ENCODE measurements around the gene F11R. TPM values are rescaled to one million over a fixed set of nuclear protein-coding genes. Genes with fewer than 3 reads are reported as not detected.

Gene F11R
- total and polyA plus RNA-seq, 2 of the 13 experiments (the other 11 are each of a cell fraction or from before 2014, with no cell fraction given): 95.8 to 105 TPM

DNA sequence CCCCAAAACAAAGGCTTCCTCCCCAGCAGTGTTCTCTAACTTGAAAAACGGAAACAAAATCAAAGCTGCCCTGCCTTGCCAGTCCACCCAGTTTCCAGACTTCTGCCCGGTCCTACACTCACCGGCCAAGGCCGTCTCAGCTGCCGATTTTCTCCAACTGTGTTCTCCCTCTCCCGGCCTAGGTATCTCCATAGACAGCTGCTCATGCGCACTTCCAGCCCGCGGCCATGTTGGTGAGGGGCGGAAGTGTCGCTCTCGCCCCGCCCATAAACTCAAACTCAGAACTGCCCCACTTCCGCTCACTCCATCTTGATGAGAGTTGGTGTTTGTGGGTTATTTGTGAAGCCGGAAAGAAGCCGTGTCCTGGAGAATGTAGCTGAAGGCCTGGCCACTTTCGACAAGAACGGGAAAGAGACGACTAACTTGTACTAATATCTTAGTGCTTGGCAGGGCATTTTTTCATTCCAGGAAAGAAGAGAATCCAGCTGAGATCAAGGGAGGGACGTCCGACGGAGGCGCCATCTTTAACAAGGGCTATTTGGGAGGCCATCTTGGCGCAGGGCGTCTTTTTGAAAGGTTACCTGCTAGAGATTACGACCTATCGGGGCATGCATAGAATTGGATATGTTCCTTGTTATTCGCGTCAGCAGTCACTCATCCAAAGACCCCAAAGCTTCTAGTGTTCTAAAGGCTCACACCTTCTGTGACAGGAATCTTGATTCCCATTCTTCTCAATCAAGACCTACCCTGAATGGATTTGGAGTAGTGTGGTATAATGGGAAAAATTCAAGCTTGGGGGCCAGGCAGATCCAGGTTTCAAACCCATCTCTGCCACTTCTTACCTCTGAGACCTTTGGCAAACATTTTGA, 25.0 kb upstream of the F11R start, which contains the start of gene USF1 (continued):
- TF ChIP-seq ZNF550 (CRISPR knock-in tag; IDR thresholded peaks at IDR 0.05; ENCODE audit: borderline replicate concordance) (no peak), HDAC6 (IDR thresholded peaks at IDR 0.05; ENCODE audit: low read depth, low read length) (no peak), MYNN (CRISPR knock-in tag; IDR thresholded peaks at IDR 0.05; ENCODE audit: low read depth) (no peak), PLRG1 (conservative IDR thresholded peaks at IDR 0.05) (no peak), ZNF350 (CRISPR knock-in tag; IDR thresholded peaks at IDR 0.05; ENCODE audit: borderline replicate concordance, low read depth) (peak; percentile 85), ATF7 (IDR thresholded peaks at IDR 0.05) (no peak), ATF7 (CRISPR knock-in tag; IDR thresholded peaks at IDR 0.05) (no peak), PCBP1 (IDR thresholded peaks at IDR 0.05; ENCODE audit: borderline replicate concordance, low read depth, low read length) (no peak), ZSCAN12 (CRISPR knock-in tag; IDR thresholded peaks at IDR 0.05) (no peak), SAFB2 (CRISPR knock-in tag; IDR thresholded peaks at IDR 0.05; ENCODE audit: borderline replicate concordance, low read depth) (no peak), ZNF577 (CRISPR knock-in tag; IDR thresholded peaks at IDR 0.05; ENCODE audit: borderline replicate concordance, low read depth) (no peak), NFYB (CRISPR knock-in tag; IDR thresholded peaks at IDR 0.05) (no peak), ZNF709 (CRISPR knock-in tag; IDR thresholded peaks at IDR 0.05) (no peak), PRMT3 (CRISPR knock-in tag; IDR thresholded peaks at IDR 0.05; ENCODE audit: borderline replicate concordance, low read depth) (no peak), NR2C2 (CRISPR knock-in tag; IDR thresholded peaks at IDR 0.05; ENCODE audit: borderline replicate concordance) (peak; percentile 35; the same call in 1 of the 2 replicates), HNRNPH1 (optimal IDR thresholded peaks at IDR 0.05; ENCODE audit: low read depth, low read length) (no peak), ZNF644 (CRISPR knock-in tag; IDR thresholded peaks at IDR 0.05; ENCODE audit: low read depth) (peak; percentile 95), TMF1 (CRISPR knock-in tag; IDR thresholded peaks at IDR 0.05; ENCODE audit: low read depth) (no peak), ETV5 (CRISPR knock-in tag; IDR thresholded peaks at IDR 0.05; ENCODE audit: borderline replicate concordance) (peak; percentile 54; the same call in 1 of the 2 replicates)
- TF ChIP-seq, protein P1, sequence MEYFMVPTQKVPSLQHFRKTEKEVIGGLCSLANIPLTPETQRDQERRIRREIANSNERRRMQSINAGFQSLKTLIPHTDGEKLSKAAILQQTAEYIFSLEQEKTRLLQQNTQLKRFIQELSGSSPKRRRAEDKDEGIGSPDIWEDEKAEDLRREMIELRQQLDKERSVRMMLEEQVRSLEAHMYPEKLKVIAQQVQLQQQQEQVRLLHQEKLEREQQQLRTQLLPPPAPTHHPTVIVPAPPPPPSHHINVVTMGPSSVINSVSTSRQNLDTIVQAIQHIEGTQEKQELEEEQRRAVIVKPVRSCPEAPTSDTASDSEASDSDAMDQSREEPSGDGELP (IDR thresholded peaks at IDR 0.05; ENCODE audit: borderline replicate concordance, low read depth): peak; percentile 47; the same call in 1 of the 2 replicates
- TF ChIP-seq, protein P2, sequence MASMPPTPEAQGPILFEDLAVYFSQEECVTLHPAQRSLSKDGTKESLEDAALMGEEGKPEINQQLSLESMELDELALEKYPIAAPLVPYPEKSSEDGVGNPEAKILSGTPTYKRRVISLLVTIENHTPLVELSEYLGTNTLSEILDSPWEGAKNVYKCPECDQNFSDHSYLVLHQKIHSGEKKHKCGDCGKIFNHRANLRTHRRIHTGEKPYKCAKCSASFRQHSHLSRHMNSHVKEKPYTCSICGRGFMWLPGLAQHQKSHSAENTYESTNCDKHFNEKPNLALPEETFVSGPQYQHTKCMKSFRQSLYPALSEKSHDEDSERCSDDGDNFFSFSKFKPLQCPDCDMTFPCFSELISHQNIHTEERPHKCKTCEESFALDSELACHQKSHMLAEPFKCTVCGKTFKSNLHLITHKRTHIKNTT (CRISPR knock-in tag; IDR thresholded peaks at IDR 0.05): no peak
- TF ChIP-seq, protein P3, sequence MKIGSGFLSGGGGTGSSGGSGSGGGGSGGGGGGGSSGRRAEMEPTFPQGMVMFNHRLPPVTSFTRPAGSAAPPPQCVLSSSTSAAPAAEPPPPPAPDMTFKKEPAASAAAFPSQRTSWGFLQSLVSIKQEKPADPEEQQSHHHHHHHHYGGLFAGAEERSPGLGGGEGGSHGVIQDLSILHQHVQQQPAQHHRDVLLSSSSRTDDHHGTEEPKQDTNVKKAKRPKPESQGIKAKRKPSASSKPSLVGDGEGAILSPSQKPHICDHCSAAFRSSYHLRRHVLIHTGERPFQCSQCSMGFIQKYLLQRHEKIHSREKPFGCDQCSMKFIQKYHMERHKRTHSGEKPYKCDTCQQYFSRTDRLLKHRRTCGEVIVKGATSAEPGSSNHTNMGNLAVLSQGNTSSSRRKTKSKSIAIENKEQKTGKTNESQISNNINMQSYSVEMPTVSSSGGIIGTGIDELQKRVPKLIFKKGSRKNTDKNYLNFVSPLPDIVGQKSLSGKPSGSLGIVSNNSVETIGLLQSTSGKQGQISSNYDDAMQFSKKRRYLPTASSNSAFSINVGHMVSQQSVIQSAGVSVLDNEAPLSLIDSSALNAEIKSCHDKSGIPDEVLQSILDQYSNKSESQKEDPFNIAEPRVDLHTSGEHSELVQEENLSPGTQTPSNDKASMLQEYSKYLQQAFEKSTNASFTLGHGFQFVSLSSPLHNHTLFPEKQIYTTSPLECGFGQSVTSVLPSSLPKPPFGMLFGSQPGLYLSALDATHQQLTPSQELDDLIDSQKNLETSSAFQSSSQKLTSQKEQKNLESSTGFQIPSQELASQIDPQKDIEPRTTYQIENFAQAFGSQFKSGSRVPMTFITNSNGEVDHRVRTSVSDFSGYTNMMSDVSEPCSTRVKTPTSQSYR (CRISPR knock-in tag; IDR thresholded peaks at IDR 0.05; ENCODE audit: borderline replicate concordance): 0 out of 2 replicates have a peak, but pooled peaks have one; percentile 9
- TF ChIP-seq, protein P4, sequence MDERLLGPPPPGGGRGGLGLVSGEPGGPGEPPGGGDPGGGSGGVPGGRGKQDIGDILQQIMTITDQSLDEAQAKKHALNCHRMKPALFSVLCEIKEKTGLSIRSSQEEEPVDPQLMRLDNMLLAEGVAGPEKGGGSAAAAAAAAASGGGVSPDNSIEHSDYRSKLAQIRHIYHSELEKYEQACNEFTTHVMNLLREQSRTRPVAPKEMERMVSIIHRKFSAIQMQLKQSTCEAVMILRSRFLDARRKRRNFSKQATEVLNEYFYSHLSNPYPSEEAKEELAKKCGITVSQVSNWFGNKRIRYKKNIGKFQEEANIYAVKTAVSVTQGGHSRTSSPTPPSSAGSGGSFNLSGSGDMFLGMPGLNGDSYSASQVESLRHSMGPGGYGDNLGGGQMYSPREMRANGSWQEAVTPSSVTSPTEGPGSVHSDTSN (CRISPR knock-in tag; IDR thresholded peaks at IDR 0.05): no peak
- TF ChIP-seq, protein P5, sequence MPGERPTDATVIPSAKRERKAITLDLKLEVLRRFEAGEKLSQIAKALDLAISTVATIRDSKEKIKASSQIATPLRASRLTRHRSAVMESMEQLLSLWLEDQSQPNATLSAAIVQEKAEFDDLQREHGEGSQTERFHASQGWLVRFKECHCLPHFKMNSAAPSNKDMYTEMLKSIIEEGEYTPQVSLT (CRISPR knock-in tag; IDR thresholded peaks at IDR 0.05; ENCODE audit: borderline replicate concordance, low read depth): peak; percentile 64; the same call in 1 of the 2 replicates

All from HepG2 (cell line).